Measurements from ENCODE around the gene MTUS2. TPM values are rescaled to one million over a fixed set of nuclear protein-coding genes. Genes with fewer than 3 reads are reported as not detected.

Gene MTUS2
- total and polyA plus RNA-seq, 4 donors, result under 0.01 to 0.70 (median 0.15) TPM

DNA sequence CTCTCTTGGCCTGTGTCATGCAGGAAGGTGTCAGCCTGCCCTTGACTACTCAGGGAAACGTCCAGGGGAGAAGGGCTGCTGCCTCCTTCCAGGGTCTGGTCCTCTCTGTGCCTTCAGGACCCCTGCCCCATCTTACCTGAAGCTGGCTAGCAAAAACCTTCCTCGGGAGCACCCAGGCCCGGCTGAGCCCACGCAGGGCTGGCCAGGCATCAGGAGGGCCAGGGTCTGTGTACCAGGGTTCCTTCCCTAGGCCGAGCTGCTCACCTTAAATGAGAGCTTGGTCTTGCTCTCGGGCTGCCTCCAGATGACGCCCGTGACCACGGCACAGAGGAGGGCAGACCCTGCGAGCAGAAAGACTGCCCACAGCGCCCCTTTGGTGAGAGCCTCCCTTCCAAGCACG is 696.7 kb downstream of the MTUS2 start:
- Histone ChIP-seq H3K27ac (ENCODE audit: low read depth in 1 of 2, low read length in 2 of 2) (no peak overlapping the region), H3K4me3 (ENCODE audit: low read depth in 1 of 3, low read length in 3 of 3) (no peak overlapping the region), H3K9me3 (ENCODE audit: control insufficient read depth in 4 of 4, low read length in 3 of 4) (no peaks in the 10 kb centered on the region), H3K36me3 (ENCODE audit: control insufficient read depth in 4 of 4, insufficient read depth in 3 of 4, low read depth in 1 of 4, low read length in 3 of 4) (peaks cover 0 to 2% (median 0%) of the 10 kb centered on the region in 4 donors), H3K27me3 (ENCODE audit: control insufficient read depth in 4 of 4, insufficient read depth in 4 of 4, low read length in 3 of 4) (no peaks in the 10 kb centered on the region), H3K4me1 (ENCODE audit: control insufficient read depth in 4 of 4, insufficient read depth in 4 of 4, low read length in 3 of 4) (no peaks in the 10 kb centered on the region), H3K9ac (ENCODE audit: low read depth in 1 of 2, low read length in 2 of 2) (no peak overlapping the region)
- no peak for DNase-seq (ENCODE audit: low spot score)
- TF ChIP-seq, protein P1, sequence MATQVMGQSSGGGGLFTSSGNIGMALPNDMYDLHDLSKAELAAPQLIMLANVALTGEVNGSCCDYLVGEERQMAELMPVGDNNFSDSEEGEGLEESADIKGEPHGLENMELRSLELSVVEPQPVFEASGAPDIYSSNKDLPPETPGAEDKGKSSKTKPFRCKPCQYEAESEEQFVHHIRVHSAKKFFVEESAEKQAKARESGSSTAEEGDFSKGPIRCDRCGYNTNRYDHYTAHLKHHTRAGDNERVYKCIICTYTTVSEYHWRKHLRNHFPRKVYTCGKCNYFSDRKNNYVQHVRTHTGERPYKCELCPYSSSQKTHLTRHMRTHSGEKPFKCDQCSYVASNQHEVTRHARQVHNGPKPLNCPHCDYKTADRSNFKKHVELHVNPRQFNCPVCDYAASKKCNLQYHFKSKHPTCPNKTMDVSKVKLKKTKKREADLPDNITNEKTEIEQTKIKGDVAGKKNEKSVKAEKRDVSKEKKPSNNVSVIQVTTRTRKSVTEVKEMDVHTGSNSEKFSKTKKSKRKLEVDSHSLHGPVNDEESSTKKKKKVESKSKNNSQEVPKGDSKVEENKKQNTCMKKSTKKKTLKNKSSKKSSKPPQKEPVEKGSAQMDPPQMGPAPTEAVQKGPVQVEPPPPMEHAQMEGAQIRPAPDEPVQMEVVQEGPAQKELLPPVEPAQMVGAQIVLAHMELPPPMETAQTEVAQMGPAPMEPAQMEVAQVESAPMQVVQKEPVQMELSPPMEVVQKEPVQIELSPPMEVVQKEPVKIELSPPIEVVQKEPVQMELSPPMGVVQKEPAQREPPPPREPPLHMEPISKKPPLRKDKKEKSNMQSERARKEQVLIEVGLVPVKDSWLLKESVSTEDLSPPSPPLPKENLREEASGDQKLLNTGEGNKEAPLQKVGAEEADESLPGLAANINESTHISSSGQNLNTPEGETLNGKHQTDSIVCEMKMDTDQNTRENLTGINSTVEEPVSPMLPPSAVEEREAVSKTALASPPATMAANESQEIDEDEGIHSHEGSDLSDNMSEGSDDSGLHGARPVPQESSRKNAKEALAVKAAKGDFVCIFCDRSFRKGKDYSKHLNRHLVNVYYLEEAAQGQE (IDR thresholded peaks at IDR 0.05), result no peak
- TF ChIP-seq GABPA (IDR thresholded peaks at IDR 0.05 in 1 of 2, conservative IDR thresholded peaks at IDR 0.05 in 1 of 2), result no peak
- TF ChIP-seq RAD21 (IDR thresholded peaks at IDR 0.05), result no peak
- no peak for TF ChIP-seq YY1 (IDR thresholded peaks at IDR 0.05)
- no peak for TF ChIP-seq FOXA2 (IDR thresholded peaks at IDR 0.05)
- TF ChIP-seq, protein P2, sequence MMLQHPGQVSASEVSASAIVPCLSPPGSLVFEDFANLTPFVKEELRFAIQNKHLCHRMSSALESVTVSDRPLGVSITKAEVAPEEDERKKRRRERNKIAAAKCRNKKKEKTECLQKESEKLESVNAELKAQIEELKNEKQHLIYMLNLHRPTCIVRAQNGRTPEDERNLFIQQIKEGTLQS (IDR thresholded peaks at IDR 0.05), result no peak
- no peak for TF ChIP-seq HNF4A (conservative IDR thresholded peaks at IDR 0.05)
- WGBS, result 95% methylated on average over 12 of the region's 12 CpGs

DNA sequence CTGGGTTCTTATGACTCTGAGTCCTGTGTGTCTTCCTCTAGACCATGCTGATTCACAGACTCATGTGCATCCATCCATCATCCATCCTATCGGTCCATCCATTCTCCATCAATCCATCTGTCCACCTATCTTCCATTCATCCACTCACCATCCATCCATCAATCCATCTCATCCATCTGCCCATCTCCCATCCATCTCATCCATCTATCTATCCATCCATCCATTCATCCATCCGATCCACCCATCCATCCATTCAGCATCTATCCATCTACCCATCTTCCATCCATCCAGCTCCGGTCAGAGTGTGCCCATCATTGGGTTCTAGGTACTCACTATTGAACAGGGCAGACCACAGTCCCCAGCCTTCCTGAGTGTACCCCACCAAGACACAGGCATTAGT is 699.8 kb downstream of the MTUS2 start:
- Histone ChIP-seq H3K4me1 (ENCODE audit: control insufficient read depth in 4 of 4, insufficient read depth in 4 of 4, low read length in 3 of 4) (no peaks in the 10 kb centered on the region), H3K9me3 (ENCODE audit: control insufficient read depth in 4 of 4, low read length in 3 of 4) (no peaks in the 10 kb centered on the region), H3K27ac (ENCODE audit: low read depth in 1 of 2, low read length in 2 of 2) (no peak overlapping the region), H3K36me3 (ENCODE audit: control insufficient read depth in 4 of 4, insufficient read depth in 3 of 4, low read depth in 1 of 4, low read length in 3 of 4) (peaks cover 0 to 4% (median 1%) of the 10 kb centered on the region in 4 donors), H3K4me3 (ENCODE audit: low read depth in 1 of 3, low read length in 3 of 3) (no peak overlapping the region), H3K27me3 (ENCODE audit: control insufficient read depth in 4 of 4, insufficient read depth in 4 of 4, low read length in 3 of 4) (no peaks in the 10 kb centered on the region), H3K9ac (ENCODE audit: low read depth in 1 of 2, low read length in 2 of 2) (no peak overlapping the region)
- TF ChIP-seq, protein P3, sequence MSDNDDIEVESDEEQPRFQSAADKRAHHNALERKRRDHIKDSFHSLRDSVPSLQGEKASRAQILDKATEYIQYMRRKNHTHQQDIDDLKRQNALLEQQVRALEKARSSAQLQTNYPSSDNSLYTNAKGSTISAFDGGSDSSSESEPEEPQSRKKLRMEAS (IDR thresholded peaks at IDR 0.05), result no peak
- no peak for TF ChIP-seq RAD21 (IDR thresholded peaks at IDR 0.05)
- no peak for TF ChIP-seq FOXA1 (IDR thresholded peaks at IDR 0.05)
- no peak for TF ChIP-seq SP1 (IDR thresholded peaks at IDR 0.05)
- 98% methylated on average over 3 of the region's 3 CpGs for WGBS
- DNase-seq (ENCODE audit: low spot score), result no peak

DNA sequence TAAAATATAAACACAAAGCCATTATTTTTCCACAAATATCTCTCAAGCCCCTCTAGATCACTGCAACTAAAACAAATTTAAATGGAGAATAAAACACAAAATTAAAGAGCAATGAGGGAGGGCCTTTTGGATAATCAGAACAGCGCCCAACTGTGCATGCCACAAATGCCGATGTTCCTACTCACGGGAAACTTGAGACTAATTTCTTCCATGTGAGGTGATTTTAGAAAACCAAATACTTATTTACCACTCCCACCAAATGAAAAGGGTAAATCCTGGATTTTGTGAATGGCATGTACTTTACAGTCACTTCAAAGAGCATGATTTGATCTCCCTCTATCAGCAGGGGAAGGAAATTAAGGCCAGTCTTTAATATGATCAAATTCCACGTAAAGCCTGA is 700.5 kb downstream of the MTUS2 start:
- Histone ChIP-seq H3K9me3 (ENCODE audit: control insufficient read depth in 4 of 4, low read length in 3 of 4) (no peaks in the 10 kb centered on the region), H3K4me1 (ENCODE audit: control insufficient read depth in 4 of 4, insufficient read depth in 4 of 4, low read length in 3 of 4) (no peaks in the 10 kb centered on the region), H3K36me3 (ENCODE audit: control insufficient read depth in 4 of 4, insufficient read depth in 3 of 4, low read depth in 1 of 4, low read length in 3 of 4) (peaks cover 0 to 4% (median 1%) of the 10 kb centered on the region in 4 donors), H3K27ac (ENCODE audit: low read depth in 1 of 2, low read length in 2 of 2) (no peak overlapping the region), H3K4me3 (ENCODE audit: low read depth in 1 of 3, low read length in 3 of 3) (no peak overlapping the region), H3K27me3 (ENCODE audit: control insufficient read depth in 4 of 4, insufficient read depth in 4 of 4, low read length in 3 of 4) (no peaks in the 10 kb centered on the region), H3K9ac (ENCODE audit: low read depth in 1 of 2, low read length in 2 of 2) (no peak overlapping the region)
- no peak for DNase-seq (ENCODE audit: low spot score)
- 96% methylated on average over 4 of the region's 4 CpGs for WGBS
- TF ChIP-seq JUND (IDR thresholded peaks at IDR 0.05) (no peak), GABPA (IDR thresholded peaks at IDR 0.05 in 1 of 2, conservative IDR thresholded peaks at IDR 0.05 in 1 of 2) (no peak), FOXA2 (IDR thresholded peaks at IDR 0.05) (no peak), RAD21 (IDR thresholded peaks at IDR 0.05) (no peak), HNF4G (IDR thresholded peaks at IDR 0.05) (no peak), SP1 (IDR thresholded peaks at IDR 0.05) (no peak), TAF1 (conservative IDR thresholded peaks at IDR 0.05) (no peak), HNF4A (conservative IDR thresholded peaks at IDR 0.05) (no peak), NR2F2 (IDR thresholded peaks at IDR 0.05) (no peak)
- TF ChIP-seq, protein P2 (IDR thresholded peaks at IDR 0.05), result no peak
- TF ChIP-seq, protein P4, sequence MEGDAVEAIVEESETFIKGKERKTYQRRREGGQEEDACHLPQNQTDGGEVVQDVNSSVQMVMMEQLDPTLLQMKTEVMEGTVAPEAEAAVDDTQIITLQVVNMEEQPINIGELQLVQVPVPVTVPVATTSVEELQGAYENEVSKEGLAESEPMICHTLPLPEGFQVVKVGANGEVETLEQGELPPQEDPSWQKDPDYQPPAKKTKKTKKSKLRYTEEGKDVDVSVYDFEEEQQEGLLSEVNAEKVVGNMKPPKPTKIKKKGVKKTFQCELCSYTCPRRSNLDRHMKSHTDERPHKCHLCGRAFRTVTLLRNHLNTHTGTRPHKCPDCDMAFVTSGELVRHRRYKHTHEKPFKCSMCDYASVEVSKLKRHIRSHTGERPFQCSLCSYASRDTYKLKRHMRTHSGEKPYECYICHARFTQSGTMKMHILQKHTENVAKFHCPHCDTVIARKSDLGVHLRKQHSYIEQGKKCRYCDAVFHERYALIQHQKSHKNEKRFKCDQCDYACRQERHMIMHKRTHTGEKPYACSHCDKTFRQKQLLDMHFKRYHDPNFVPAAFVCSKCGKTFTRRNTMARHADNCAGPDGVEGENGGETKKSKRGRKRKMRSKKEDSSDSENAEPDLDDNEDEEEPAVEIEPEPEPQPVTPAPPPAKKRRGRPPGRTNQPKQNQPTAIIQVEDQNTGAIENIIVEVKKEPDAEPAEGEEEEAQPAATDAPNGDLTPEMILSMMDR (IDR thresholded peaks at IDR 0.05; ENCODE audit: low read depth, low read length, missing input control), result no peak
- TF ChIP-seq, protein P3 (IDR thresholded peaks at IDR 0.05), result no peak
- TF ChIP-seq, protein P1 (IDR thresholded peaks at IDR 0.05), result no peak
